AG09319 (cell line): ENCODE measurements around the gene USP25.

Experiments used
- DNase-seq: peaks from one replicate; pipeline ENCODE4 v3.0.0-alpha.2; 2010; ENCODE audit warnings: low read depth; ENCODE audit errors: extremely low read depth
- CTCF ChIP-seq: IDR thresholded peaks from 2 replicates; pipeline ENCODE4 v1.5.1; 2011; ENCODE audit warnings: low read depth, mild to moderate bottlenecking, inconsistent platforms, low read length, moderate library complexity

The USP25 gene

GRCh38 chr21:15840406-15840805 is 110.6 kb downstream of the USP25 start:
- no peak for TF ChIP-seq CTCF
- DNase-seq = no peak

- DNase-seq = peak; percentile 37
- no peak for TF ChIP-seq CTCF
Observed at GRCh38 chr21:15841856-15842564, 112.2 kb downstream of the USP25 start.

- DNase-seq = no peak
- no peak for TF ChIP-seq CTCF
Observed at GRCh38 chr21:15842565-15842880, 112.7 kb downstream of the USP25 start.

- TF ChIP-seq CTCF = no peak
- no peak for DNase-seq
Observed at GRCh38 chr21:15843766-15844165, 114.0 kb downstream of the USP25 start.

GRCh38 chr21:15848634-15849560 is 119.1 kb downstream of the USP25 start:
- no peak for DNase-seq
- no peak for TF ChIP-seq CTCF

GRCh38 chr21:15849927-15850326 is 120.1 kb downstream of the USP25 start:
- no peak for DNase-seq
- no peak for TF ChIP-seq CTCF

- no peak for TF ChIP-seq CTCF
- DNase-seq = no peak
Observed at GRCh38 chr21:15850645-15851044, 120.9 kb downstream of the USP25 start.
